Activated CD8-positive, alpha-beta memory T cell treated with anti-CD3 and anti-CD28 coated beads, Interleukin-2, amount 50 U/mL, for 24 hours (primary cell): ENCODE data around the gene PARVB.

ENCODE experiments used
- DNase-seq: peaks from one replicate; pipeline ENCODE4 v3.0.0-alpha.2; 2020; ENCODE audit errors: extremely low read depth

The PARVB gene

DNA sequence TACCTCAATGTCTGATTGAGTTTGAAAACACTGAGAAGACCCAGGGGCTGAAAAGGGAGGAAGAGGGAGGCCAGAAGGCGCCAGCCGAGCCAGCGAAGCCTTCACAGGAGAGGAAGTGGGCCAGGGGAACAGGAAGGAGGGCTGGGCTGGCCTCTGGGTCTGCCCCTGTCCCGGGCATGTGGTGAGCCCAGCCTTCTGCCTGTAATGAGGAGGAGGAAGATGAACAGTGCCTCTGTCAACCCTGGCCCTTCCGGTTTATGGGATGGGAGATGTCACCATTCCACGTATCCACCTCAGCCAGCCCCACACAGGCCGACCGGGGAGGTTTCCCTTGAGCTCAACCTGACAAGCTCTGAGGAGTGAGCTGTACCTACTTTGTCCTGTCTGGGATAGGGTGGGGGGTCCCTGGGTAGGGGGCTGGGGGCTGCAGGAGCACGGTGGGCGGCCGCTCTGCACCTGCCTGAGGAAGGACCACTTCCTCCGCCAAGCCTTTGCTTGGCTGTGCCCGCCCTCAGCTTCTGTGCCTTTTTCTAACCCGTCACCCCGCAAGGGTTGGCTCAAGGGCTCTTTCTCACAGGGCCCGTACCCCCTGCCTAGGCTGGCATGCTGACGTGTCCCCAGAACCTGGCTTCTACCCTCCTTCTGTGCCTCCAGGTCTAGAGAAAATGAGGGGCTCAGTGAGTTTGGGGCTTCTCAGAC is 158.6 kb downstream of the PARVB start:
- no peak for DNase-seq

DNA sequence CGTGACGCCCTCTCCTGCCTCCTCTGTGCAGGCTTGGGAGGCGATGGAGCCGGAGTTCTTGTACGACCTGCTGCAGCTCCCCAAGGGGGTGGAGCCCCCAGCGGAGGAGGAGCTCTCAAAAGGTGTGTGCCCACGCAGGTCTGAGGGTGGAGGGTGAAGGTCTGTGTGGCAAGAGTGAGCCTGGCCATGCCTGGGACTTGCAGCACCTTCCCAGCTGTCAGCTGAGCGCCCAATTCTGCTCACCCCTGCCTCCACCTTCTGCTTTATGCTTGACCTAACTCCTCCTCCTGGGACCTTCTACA is 159.1 kb downstream of the PARVB start:
- DNase-seq = no peak

DNA sequence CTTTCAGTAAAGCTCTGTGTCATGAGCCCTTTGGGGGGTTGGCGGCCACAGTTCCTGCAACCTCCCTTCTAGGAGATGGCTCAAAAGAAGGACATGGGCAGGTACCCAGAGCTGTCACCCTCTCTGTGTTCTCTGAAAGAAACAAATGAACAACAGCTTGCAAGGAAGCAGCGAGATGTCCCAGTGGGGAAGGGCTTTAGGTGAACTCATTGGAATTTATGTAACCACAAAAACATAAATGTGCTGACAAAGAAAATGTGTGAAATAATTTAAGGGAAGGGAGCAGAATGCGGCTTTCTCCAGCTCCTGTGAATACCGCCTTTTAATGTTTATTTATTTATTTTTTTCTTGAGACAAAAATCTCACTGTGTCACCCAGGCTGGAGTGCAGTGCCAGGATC is 159.9 kb downstream of the PARVB start:
- DNase-seq = no peak

DNA sequence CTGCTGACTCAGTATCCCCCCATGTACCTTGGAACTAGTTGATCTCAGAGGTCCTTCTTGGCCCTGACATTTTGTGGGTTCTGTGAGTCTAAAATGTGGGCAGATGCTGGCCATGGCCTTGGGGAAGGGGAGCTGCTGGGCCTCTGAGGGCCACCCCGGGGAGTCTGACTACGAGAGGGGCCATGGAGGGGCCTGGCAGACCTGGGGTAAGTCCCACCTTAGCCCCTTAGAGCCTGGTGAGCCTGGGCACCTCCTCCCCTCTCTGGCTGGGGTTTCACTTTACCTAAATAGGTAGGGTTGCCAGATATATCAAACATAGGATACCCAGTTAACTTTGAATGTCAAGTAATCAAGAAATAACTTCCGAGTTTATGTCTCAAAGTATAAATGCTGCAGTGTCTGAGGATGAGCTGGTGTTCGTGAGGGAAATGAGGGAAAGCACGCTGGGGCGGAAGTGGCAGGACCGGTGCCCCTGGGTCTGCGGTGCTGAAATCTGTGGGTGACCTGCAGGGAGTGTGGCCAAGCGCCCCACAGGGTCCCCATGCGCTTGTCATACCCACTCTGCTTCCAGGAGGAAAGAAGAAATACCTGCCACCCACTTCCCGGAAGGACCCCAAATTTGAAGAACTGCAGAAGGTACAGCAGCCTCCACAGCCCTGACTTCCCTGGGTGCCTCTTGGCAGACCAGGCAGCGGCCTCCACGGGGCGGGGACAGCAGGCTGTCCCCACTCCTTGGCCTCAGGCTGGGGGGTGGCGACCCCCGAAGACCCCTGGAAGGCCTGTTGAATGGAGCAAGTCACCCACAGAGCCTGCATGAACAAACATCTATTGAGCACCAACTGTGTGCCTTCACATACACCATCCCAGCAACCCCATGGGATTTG is 161.4 kb downstream of the PARVB start:
- DNase-seq = no peak

DNA sequence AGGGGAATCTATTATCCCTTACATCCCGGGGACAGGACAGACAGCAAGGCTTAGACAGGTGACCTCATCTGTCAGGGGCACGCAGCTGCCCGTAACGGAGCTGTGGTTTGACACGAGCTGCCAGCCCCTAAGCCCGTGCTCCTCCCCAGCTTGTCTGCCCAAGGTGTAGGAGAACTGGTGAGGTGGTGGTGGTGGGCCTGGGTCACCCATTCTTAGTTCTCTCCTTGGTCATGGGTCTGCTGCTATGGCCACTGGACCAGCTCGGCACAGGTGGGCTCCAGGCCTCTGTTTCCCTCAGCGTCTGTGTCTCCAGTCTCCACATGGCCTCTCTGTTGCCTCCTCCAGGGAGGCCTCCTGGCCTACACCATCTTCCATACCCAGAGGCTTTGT is 162.0 kb downstream of the PARVB start:
- no peak for DNase-seq

DNA sequence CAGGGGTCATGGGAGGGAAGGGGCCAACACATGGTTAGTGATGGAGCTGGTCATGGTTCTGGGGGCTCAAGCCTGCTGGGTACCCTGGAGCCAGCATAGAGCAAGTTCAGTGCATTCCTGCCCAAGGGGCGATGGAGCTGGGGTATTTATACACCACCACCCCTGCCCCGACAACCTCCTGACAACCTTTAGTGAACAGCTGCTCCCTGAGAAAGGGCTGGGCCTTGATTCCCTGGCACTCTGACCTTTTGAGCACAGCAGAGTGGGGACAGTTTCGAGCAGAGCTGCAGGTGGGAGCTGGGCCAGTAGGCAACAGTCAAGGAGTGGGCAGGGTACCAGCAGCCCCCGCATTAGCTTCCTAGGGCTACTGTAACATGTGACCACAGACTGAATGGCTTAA is 162.6 kb downstream of the PARVB start:
- DNase-seq = no peak

DNA sequence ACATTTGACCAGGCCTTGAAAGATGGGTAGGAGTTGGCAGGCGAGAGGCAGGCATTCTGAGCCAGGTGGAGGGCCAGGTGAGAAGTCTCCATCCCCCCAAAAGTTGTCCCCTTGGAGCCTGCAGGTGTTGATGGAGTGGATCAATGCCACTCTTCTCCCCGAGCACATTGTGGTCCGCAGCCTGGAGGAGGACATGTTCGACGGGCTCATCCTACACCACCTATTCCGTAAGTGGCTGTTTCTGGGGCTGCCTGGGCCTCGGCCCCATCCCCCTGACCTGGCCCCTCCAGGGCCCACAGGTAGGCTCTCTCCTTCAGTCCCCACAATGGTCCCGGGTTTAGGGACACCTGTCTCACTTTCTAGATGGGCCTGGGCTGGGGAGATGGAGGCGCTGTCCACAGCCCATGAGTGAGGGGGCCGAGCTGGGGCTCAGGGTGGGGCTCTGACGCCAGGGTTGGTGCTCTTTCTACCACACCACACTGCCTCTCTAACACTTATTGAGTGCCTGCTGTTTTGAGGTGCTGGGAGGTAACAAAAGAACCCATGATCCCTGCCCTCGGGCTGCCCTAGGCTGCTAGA is 163.6 kb downstream of the PARVB start:
- DNase-seq = no peak

DNA sequence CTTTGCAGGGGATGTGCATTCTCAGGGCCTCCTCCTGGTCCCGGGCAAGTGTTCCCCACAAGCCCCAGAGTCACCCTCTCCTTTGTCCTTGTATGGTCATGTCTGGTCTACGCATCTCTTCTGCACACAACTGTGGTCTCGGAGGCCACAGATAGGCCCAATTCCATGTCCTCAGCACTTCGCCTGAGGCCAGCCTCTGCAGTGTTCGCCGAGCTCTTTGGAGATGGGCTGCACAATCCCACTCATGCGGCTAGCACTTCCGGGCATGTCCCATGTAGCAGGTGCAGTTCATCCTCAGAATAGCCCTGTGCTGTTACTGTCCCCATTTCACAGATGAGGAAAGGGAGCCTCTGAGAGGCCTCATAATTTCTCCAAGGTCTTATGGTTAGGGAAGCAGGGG is 164.2 kb downstream of the PARVB start:
- DNase-seq = no peak

DNA sequence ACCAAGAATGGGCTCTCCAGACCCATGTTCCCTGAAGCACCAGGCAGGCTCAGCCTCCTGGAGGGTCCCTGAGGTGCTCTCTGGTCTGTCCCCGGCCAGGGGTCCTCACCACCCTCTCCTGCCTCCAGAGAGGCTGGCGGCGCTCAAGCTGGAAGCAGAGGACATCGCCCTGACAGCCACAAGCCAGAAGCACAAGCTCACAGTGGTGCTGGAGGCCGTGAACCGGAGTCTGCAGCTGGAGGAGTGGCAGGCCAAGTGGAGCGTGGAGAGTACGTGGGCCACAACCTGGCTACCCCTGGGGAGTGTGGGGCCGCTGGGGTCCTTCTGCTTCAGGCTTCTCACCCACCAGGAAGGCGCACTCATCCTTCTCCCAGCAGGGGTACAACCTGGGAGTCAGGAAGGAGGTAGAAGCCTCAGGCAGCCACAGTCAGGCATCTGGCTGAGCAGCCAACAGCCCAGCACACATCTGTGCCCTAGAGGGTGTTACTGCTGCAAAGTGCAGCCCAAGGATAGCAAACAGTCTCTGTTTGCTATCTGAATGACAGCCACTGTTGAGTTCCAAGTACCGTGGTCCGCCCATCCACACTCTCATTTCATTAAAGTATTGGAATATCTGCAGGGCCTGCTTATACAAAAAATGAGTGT is 165.0 kb downstream of the PARVB start:
- no peak for DNase-seq

DNA sequence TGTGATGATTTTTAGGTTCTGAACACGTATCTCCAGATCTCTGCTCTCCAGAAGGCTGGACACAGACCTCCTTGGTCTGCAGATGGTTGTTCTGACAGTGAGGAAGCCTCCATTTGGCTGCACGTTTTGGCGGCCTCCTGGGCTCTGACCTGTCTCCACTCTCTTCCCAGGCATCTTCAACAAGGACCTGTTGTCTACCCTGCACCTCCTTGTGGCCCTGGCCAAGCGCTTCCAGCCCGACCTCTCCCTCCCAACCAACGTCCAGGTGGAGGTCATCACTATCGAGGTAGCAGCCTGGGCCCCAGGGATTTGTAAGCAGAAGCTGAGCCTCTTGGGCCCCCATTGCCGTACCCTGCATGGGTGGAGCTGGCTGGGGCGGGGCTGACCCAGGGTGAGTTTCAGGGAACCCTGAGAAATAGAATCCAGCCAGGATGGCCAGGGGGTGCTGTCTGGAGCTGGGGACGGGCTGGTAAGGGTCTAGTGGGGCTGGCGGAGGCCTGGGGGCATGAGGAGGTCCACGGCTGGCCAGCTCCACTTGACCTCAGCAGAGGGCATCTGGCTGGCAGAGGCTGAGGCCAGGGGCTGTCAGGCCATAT is 166.4 kb downstream of the PARVB start:
- DNase-seq = no peak

DNA sequence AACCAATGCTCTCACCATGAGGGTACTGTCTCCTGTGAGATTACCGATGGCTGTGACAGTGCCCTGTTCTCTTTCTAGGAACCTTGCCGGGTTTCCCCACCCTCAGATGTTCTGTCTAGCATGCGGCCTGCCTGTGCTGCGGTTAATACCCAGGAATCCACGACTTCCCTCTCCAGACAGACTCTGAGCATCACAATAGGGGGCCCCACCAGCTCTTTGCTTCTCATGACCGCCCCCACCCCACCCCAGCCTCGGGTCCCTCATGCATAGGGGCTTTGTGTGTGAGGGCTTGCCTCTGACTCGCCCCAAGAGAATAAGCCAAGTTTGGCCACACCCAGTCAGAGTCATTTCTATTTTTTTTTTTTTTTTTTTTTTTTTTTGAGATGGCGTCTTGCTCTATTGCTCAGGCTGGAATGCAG is 166.9 kb downstream of the PARVB start:
- no peak for DNase-seq

DNA sequence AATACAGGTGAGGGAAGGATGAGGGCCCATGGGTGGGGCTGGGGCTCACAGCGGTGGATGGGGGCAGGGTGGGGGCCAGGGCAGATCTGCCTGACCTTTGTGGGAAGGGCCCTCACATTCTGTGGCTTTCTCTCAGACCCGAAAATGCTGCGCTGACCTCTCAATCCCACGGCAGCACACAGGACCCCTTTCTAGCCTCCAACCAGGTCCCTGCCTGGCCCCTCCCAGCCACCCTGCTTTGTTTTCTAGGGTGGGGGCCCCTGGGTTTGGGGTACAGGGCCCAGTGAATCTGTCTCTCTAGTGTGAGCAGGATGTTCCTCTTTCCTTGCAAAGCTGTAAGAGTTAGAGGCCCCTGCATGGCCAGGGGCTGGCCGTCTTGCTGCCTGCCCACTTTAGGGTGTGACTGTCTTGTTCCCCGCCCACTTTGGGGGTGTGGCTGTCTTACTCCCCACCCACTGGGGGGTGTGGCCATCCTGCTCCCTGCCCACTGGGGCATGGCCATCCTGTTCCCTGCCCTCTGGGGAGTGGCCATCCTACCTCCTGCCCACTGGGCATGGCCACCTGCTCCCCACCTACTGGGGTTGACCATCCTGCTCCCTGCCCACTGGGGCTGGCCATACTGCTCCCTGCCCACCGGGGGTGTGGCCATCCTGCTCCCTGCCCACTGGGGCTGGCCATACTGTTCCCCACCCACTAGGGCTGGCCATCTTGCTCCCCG is 168.2 kb downstream of the PARVB start:
- DNase-seq = no peak

DNA sequence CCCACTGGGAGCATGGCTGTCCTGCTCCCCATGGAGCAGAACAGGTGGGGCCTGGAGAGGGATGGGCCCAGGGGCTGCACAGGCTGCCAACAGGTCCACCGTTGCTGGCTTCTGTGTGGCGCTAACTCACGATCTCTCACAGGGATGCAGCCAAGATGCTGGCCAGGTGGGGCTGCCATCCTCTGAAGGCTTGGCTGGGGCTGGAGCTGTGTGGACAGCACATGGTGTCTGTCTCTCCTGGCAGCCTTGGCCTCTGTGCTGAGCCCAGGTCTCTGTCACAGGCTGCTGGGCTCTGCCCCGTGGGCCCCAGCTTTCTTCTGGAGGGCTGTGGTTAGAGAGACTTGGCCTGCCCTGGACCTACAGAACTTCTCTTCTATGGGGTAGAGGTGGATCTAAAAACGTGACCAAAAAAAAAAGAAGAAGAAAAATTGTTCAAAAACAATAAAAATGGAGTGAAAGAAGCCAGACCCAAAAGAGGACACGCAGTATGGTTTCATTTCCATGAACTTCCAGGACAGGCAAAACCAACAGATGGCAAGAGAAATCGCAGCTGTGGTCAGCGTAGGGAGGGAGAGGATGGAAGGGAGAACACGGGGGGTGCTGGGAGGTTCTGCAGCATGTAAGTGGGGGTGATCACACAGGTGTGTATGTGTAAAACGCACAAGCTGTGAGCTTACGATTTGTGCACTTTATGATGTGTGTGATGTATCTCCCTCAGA is 168.9 kb downstream of the PARVB start:
- DNase-seq = no peak

DNA sequence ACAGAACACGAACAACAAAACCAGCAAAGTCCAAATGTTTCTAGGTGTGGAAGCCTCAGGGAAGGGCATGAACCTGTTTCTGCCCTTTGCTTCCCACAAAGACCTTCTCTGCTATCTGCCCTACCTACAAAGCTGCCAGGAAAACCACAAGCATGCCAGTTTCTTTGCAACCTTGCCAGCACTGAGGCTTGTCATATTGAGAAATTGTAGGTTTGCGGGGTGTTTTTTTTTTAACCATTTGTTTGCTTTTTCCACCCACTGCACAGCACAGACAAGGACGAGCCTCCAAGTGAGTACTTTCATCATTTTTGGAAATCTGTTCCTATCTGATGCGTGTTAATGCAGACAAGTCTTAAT is 169.4 kb downstream of the PARVB start:
- DNase-seq = no peak

DNA sequence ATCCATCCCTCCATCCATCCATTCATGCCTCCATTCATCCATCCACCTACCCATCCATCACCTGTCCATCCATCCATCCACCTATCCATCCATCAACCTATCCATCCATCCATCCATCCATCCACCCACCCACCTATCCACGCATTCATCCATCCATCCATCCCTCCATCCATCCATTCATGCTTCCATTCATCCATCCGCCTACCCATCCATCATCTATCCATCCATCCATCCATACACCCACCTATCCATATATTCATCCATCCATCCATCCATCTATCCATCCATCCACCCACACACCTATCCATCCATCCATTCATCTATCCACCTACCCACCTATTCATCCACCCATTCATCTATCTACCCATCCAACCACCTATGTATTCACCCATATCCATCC is 170.5 kb downstream of the PARVB start:
- no peak for DNase-seq

DNA sequence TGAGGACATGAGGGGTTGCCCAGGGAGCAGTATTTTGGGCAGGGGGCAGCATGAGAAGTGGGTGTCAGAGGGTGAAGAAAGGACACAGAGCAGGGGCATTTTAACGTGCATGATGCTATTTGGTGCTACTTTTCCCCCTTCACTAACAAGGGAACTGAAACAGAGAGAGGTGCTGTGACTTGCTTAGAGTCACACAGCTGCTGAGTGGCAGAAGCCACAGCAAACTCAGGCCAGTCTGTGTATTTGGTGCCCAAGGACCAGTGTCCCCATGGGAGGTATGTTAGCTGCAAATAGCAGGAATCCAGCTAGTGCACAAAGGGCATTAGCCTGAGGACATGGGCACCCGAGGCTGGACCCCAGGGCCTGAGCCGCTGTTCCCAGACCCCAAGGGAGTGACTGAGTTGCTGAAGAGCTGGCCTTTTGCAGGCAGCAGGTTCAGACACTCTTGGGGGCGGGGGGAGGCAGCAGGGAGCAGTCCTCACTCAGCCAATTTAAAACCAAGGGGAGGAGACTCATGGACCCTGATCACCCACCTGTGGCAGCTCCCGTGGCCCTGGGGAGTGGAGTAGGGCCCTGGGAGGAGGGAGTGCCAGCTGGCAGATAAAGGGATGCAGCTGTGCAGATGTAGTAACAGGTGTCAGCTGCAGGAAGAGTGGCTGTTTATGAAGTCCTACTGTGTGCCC is 171.2 kb downstream of the PARVB start:
- DNase-seq = no peak

DNA sequence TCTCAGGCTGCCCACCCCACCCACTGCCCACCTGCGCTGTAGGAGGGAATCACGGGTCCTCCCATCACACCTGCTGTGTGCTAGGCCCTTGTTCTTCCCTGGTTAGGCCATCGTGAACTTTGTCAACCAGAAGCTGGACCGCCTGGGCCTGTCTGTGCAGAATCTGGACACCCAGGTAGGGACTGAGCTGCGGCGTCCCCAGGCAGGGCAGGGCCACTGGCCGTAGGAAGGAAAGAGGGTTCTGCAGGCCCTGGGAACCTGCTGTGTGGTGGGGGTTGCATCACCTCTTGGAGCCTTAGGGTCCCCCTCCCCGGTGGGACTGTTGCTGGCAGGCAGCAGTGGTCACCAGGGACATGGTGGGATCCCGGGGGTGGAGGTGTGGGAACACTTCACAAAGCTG is 172.1 kb downstream of the PARVB start:
- DNase-seq = no peak

DNA sequence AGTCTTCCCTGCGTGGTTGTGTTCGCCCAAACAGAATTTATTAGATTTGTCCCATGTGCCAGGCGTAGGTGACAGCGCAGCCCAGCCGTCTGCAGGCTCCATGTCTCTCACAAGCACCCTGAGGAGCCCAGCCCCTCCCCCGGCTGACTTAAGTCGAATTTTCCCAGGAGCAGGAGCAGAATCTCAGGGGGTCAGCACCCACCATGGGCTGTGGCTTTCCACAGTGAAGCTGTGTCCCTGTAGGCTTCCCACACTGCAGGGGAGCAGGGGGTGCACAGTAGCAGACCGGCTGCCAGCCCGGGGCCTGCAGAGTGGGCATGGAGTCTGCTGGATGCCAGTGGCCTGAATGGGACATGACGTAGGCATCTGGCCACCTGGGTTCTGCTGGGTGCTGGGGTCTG is 172.6 kb downstream of the PARVB start:
- DNase-seq = no peak

DNA sequence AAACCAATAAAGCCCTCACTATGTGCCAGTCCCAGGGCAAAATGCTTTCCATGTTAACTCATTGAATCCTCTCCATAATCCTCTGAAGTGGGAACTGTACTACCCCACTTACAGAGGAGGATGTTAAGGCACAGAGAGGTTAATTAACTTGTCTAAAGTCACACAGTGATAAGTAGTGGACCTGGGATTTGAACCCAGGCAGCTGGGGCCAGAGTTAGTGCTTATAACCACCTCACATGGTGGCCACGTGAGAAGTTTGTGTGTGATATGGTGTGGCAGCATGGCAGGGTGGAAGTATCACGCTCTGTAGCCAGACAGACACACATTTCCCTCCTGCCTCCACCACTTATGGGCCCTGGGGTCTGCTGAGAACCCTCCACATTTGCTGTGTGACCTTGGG is 173.2 kb downstream of the PARVB start:
- no peak for DNase-seq

DNA sequence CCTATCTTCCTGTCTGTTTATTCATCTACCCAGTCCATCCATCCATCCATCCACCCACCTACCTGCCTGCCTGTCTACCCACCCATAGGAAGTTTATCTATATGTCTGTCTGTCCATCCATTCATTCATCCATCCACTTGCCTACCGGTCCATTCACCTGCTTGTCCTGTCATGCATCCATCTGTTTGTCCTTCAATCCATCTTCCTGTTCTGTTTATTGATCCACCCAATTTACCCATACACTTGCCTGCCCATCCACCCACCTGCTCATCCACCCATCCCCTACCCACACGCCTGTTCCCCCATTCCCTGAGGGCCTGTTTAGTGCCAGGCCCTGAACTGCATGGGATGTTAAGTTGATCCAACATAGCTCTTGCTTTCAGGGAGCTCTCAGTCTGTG is 175.1 kb downstream of the PARVB start:
- DNase-seq = no peak

DNA sequence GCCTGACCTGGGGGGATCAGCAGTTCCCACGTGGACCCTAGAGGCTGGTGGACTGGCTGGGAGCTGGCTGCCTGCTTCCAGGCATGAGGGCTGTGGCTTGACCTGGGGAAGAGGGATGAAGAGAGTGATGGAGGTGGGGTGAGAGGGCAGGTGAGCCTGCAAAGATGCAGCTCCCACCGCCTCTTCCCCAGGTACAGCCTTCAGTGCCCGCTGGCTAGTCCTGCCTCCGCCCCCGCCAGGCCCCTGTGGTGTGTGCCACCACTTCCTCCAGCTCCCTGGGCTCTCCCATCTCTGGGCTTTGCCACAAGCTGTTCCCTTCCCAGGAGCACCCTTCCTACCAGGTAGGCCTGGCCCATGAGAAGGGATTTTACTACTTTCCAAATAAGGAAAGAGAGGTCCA is 175.8 kb downstream of the PARVB start:
- no peak for DNase-seq
